Cardiac muscle cell (in vitro differentiated cells and primary cell): Measurements from ENCODE around the gene SFPQ. TPM values are rescaled to one million over a fixed set of nuclear protein-coding genes. Genes with fewer than 3 reads are reported as not detected.

ENCODE experiments used
- DNase-seq, 2 donors: peaks; one replicate each; pipeline versions ENCODE4 v3.0.0 to v3.0.0-alpha.2; 2010 to 2017; ENCODE audit warnings: low read depth in 1 of 2, low spot score in 1 of 2
- H3K27ac ChIP-seq: fragments of 200-600 bp; sonication (generic); 2 replicates; pipeline ENCODE4 v1.5.1; 2016
- H3K27me3 ChIP-seq: fragments of 200-600 bp; sonication (generic); 2 replicates; pipeline ENCODE4 v1.6.0; 2016; ENCODE audit warnings: control low read depth
- H3K36me3 ChIP-seq: fragments of 200-600 bp; sonication (generic); 2 replicates; pipeline ENCODE4 v1.5.1; 2016; ENCODE audit warnings: control low read depth
- H3K4me1 ChIP-seq: fragments of 200-600 bp; sonication (generic); 2 replicates; pipeline ENCODE4 v1.8.1; 2017; ENCODE audit warnings: low read depth, mild to moderate bottlenecking, mixed run types
- H3K4me3 ChIP-seq: fragments of 200-600 bp; sonication (generic); 2 replicates; pipeline ENCODE4 v1.5.1; 2016; ENCODE audit warnings: mild to moderate bottlenecking
- H3K9me3 ChIP-seq: fragments of 200-600 bp; sonication (generic); 2 replicates; pipeline ENCODE4 v1.5.1; 2017; ENCODE audit warnings: low read depth, mild to moderate bottlenecking, control low read depth
- CTCF ChIP-seq: IDR thresholded peaks from 2 replicates; pipeline ENCODE4 v1.5.1; 2012; ENCODE audit warnings: low read depth, mild to moderate bottlenecking, low read length
- polyA plus RNA-seq: library from polyadenylated mRNA; unstranded; fragments of >200 nt; fragmentation: Nextera tagmentation; extraction: Ambion mirVana; gene quantifications from 2 replicates; pipeline ENCODE4 v1.2.1, GENCODE V29; 2016
- total RNA-seq: library from RNA; depleted of rRNA; stranded (reverse); fragments of >200 nt; gene quantifications from 2 replicates; pipeline ENCODE4 v1.2.3, GENCODE V29; 2016

The SFPQ gene
- total and polyA plus RNA-seq, 2 experiments from 2014 or later: 193 to 281 TPM

GRCh38 chr1:35210321-35211119 lies 17.6 kb upstream of the SFPQ start:
- H3K4me3 ChIP-seq: no peak overlapping the region
- H3K36me3 ChIP-seq: no peaks in the 10 kb centered on the region
- no peak for TF ChIP-seq CTCF
- peak overlapping the region; percentile 58 for H3K27ac ChIP-seq
- peak in 1 of 2 donors; percentile 47 for DNase-seq
- peaks cover 10% of the 10 kb centered on the region for H3K4me1 ChIP-seq
- H3K9me3 ChIP-seq: no peaks in the 10 kb centered on the region
- H3K27me3 ChIP-seq: no peaks in the 10 kb centered on the region

- Histone ChIP-seq H3K4me3 (no peak overlapping the region), H3K27me3 (no peaks in the 10 kb centered on the region), H3K9me3 (no peaks in the 10 kb centered on the region), H3K36me3 (no peaks in the 10 kb centered on the region), H3K27ac (no peak overlapping the region), H3K4me1 (no peaks in the 10 kb centered on the region)
- no peak for TF ChIP-seq CTCF
- no peak for DNase-seq
Observed at GRCh38 chr1:35203295-35203694, 10.3 kb upstream of the SFPQ start.

- Histone ChIP-seq H3K4me1 (no peaks in the 10 kb centered on the region), H3K9me3 (no peaks in the 10 kb centered on the region), H3K4me3 (no peak overlapping the region), H3K27ac (no peak overlapping the region), H3K27me3 (no peaks in the 10 kb centered on the region), H3K36me3 (no peaks in the 10 kb centered on the region)
- DNase-seq: peak; percentile 89
- TF ChIP-seq CTCF: peak; percentile 93
Observed at GRCh38 chr1:35202048-35202719, 9.2 kb upstream of the SFPQ start.

GRCh38 chr1:35201631-35202030 lies 8.7 kb upstream of the SFPQ start:
- Histone ChIP-seq H3K27me3 (no peaks in the 10 kb centered on the region), H3K36me3 (no peaks in the 10 kb centered on the region), H3K4me3 (no peak overlapping the region), H3K4me1 (no peaks in the 10 kb centered on the region), H3K27ac (no peak overlapping the region), H3K9me3 (no peaks in the 10 kb centered on the region)
- no peak for DNase-seq
- no peak for TF ChIP-seq CTCF

GRCh38 chr1:35192056-35192852 lies 691 bp downstream of the SFPQ start:
- peak; percentile 88 to 90 for DNase-seq
- Histone ChIP-seq H3K27me3 (no peaks in the 10 kb centered on the region), H3K27ac (peak overlapping the region; percentile 95), H3K4me3 (peak overlapping the region; percentile 99), H3K4me1 (peaks cover 14% of the 10 kb centered on the region), H3K9me3 (no peaks in the 10 kb centered on the region), H3K36me3 (peaks cover 43% of the 10 kb centered on the region)
- no peak for TF ChIP-seq CTCF
